ENCODE measurements around the gene PHF12.
A peak's percentile ranks its signal among the peaks of the same experiment; 100 is the strongest.

The PHF12 gene

GRCh38 chr17:28864991-28865849 lies 86.1 kb downstream of the PHF12 start:
- H3K27ac ChIP-seq (ENCODE audit: low read length), result no peak overlapping the region

DNA sequence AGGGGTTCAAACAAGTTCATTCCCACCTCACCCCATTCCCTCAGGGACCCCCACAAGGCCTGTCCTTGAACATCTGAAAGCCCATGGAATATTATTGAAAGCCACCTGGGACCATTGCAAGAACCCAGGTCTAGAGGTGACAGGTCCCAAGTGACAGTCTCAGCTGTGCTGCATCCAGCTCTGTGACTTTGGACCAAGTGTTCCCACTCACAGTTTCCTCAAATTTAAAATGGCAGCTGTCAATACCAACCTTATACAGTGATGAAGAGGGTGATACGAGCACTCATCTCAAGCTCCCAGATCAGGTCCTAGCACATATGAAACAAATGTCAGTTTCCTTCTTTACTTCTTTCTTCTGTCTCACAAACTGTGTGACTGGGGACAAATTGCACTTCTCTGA lies 87.4 kb downstream of the PHF12 start:
- no peak overlapping the region for H2AFZ ChIP-seq (ENCODE audit: low read depth, low read length)
- no peak overlapping the region for H3K4me2 ChIP-seq (ENCODE audit: insufficient read depth, low read length)
- no peaks in the 10 kb centered on the region for H4K20me1 ChIP-seq (ENCODE audit: insufficient read depth, low read length)
- TF ChIP-seq EZH2 (IDR thresholded peaks at IDR 0.05; ENCODE audit: borderline replicate concordance, low read depth, low read length, severe bottlenecking) (no peak), CTCF (IDR thresholded peaks at IDR 0.05; ENCODE audit: borderline replicate concordance, extremely low read depth, low read length, poor library complexity, severe bottlenecking) (no peak)
- H3K79me2 ChIP-seq (ENCODE audit: insufficient read depth, low read length), result no peaks in the 10 kb centered on the region
- ATAC-seq (ENCODE audit: insufficient read depth, low read depth) (no peak), DNase-seq (no peak)
- no peaks in the 10 kb centered on the region for H3K9me3 ChIP-seq (ENCODE audit: insufficient read depth, low read length, severe bottlenecking)
- H3K4me3 ChIP-seq (ENCODE audit: low read depth in 1 of 2, low read length in 2 of 2), result no peak overlapping the region
- no peaks in the 10 kb centered on the region for H3K27me3 ChIP-seq (ENCODE audit: insufficient read depth, low read length, poor library complexity)
- H3K9ac ChIP-seq (ENCODE audit: low read depth, low read length), result no peak overlapping the region
- no peak overlapping the region for H3K27ac ChIP-seq (ENCODE audit: low read length)
- H3K36me3 ChIP-seq (ENCODE audit: insufficient read depth, low read length), result peaks cover 15% of the 10 kb centered on the region
- no peaks in the 10 kb centered on the region for H3K4me1 ChIP-seq (ENCODE audit: insufficient read depth, low read length)

More at GRCh38 chr17:28864991-28865849, 86.1 kb downstream of the PHF12 start:
- H3K36me3 ChIP-seq (ENCODE audit: insufficient read depth, low read length), result peaks cover 10% of the 10 kb centered on the region
- H3K9me3 ChIP-seq (ENCODE audit: insufficient read depth, low read length, severe bottlenecking), result no peaks in the 10 kb centered on the region
- no peak overlapping the region for H3K4me3 ChIP-seq (ENCODE audit: low read depth in 1 of 2, low read length in 2 of 2)
- H3K4me1 ChIP-seq (ENCODE audit: insufficient read depth, low read length), result no peaks in the 10 kb centered on the region
- ATAC-seq (ENCODE audit: insufficient read depth, low read depth) (no peak), DNase-seq (no peak)
- H4K20me1 ChIP-seq (ENCODE audit: insufficient read depth, low read length), result no peaks in the 10 kb centered on the region
- no peak overlapping the region for H3K9ac ChIP-seq (ENCODE audit: low read depth, low read length)
- H3K27me3 ChIP-seq (ENCODE audit: insufficient read depth, low read length, poor library complexity), result no peaks in the 10 kb centered on the region
- H2AFZ ChIP-seq (ENCODE audit: low read depth, low read length), result no peak overlapping the region
- H3K4me2 ChIP-seq (ENCODE audit: insufficient read depth, low read length), result no peak overlapping the region
- H3K79me2 ChIP-seq (ENCODE audit: insufficient read depth, low read length), result no peaks in the 10 kb centered on the region
- TF ChIP-seq EZH2 (IDR thresholded peaks at IDR 0.05; ENCODE audit: borderline replicate concordance, low read depth, low read length, severe bottlenecking), result no peak
- TF ChIP-seq CTCF (IDR thresholded peaks at IDR 0.05; ENCODE audit: borderline replicate concordance, extremely low read depth, low read length, poor library complexity, severe bottlenecking), result no peak

- Histone ChIP-seq H2AFZ (ENCODE audit: low read depth, low read length) (no peak overlapping the region), H3K4me1 (ENCODE audit: insufficient read depth, low read length) (no peaks in the 10 kb centered on the region), H3K27me3 (ENCODE audit: insufficient read depth, low read length, poor library complexity) (no peaks in the 10 kb centered on the region), H4K20me1 (ENCODE audit: insufficient read depth, low read length) (no peaks in the 10 kb centered on the region), H3K27ac (ENCODE audit: low read length) (no peak overlapping the region), H3K4me3 (ENCODE audit: low read depth in 1 of 2, low read length in 2 of 2) (no peak overlapping the region), H3K9ac (ENCODE audit: low read depth, low read length) (no peak overlapping the region), H3K4me2 (ENCODE audit: insufficient read depth, low read length) (no peak overlapping the region), H3K9me3 (ENCODE audit: insufficient read depth, low read length, severe bottlenecking) (no peaks in the 10 kb centered on the region), H3K79me2 (ENCODE audit: insufficient read depth, low read length) (no peaks in the 10 kb centered on the region), H3K36me3 (ENCODE audit: insufficient read depth, low read length) (peaks cover 29% of the 10 kb centered on the region)
- 0 out of 3 replicates have a peak, but pooled peaks have one; percentile 14 for ATAC-seq (ENCODE audit: insufficient read depth, low read depth)
- TF ChIP-seq CTCF (IDR thresholded peaks at IDR 0.05; ENCODE audit: borderline replicate concordance, extremely low read depth, low read length, poor library complexity, severe bottlenecking) (no peak), EZH2 (IDR thresholded peaks at IDR 0.05; ENCODE audit: borderline replicate concordance, low read depth, low read length, severe bottlenecking) (no peak)
- DNase-seq, result no peak
Measured at GRCh38 chr17:28862561-28862960, 88.8 kb downstream of the PHF12 start.

Data from DND-41 (cell line).